ENCODE results near the gene NXPH4.
A peak's percentile ranks its signal among the peaks of the same experiment; 100 is the strongest.

The NXPH4 gene

GRCh38 chr12:57216014-57216911 lies at the start of gene NXPH4:
NXPH4 (plus strand) TSS chr12:57216794; CDS start chr12:57216970, 176 bp downstream.
- no peak for DNase-seq (ENCODE audit: low read depth)

GRCh38 chr12:57166971-57167371 lies 49.6 kb upstream of the NXPH4 start:
- DNase-seq (ENCODE audit: low read depth), result peak; percentile 71

GRCh38 chr12:57168058-57168457 lies 48.5 kb upstream of the NXPH4 start:
- DNase-seq (ENCODE audit: low read depth), result no peak

GRCh38 chr12:57169046-57169795 lies 47.4 kb upstream of the NXPH4 start:
- no peak for DNase-seq (ENCODE audit: low read depth)

GRCh38 chr12:57169969-57170368 lies 46.6 kb upstream of the NXPH4 start:
- no peak for DNase-seq (ENCODE audit: low read depth)

- no peak for DNase-seq (ENCODE audit: low read depth)
Measured at GRCh38 chr12:57170408-57170807, 46.2 kb upstream of the NXPH4 start.

- no peak for DNase-seq (ENCODE audit: low read depth)
Measured at GRCh38 chr12:57170927-57171326, 45.7 kb upstream of the NXPH4 start.

GRCh38 chr12:57171668-57172067 lies 44.9 kb upstream of the NXPH4 start:
- peak; percentile 88 for DNase-seq (ENCODE audit: low read depth)

- DNase-seq (ENCODE audit: low read depth), result no peak
Measured at GRCh38 chr12:57173089-57173488, 43.5 kb upstream of the NXPH4 start.

GRCh38 chr12:57173683-57174082 lies 42.9 kb upstream of the NXPH4 start:
- DNase-seq (ENCODE audit: low read depth), result no peak

GRCh38 chr12:57175428-57176138 lies 41.0 kb upstream of the NXPH4 start:
- peak; percentile 63 for DNase-seq (ENCODE audit: low read depth)

- DNase-seq (ENCODE audit: low read depth), result no peak
Measured at GRCh38 chr12:57176139-57176477, 40.5 kb upstream of the NXPH4 start.

GRCh38 chr12:57176846-57177245 lies 39.7 kb upstream of the NXPH4 start:
- DNase-seq (ENCODE audit: low read depth), result no peak

- no peak for DNase-seq (ENCODE audit: low read depth)
Measured at GRCh38 chr12:57177354-57177753, 39.2 kb upstream of the NXPH4 start.

GRCh38 chr12:57178213-57178612 lies 38.4 kb upstream of the NXPH4 start:
- no peak for DNase-seq (ENCODE audit: low read depth)

- DNase-seq (ENCODE audit: low read depth), result no peak
Measured at GRCh38 chr12:57179331-57180086, 37.1 kb upstream of the NXPH4 start.

GRCh38 chr12:57180321-57180989 lies 36.1 kb upstream of the NXPH4 start:
- no peak for DNase-seq (ENCODE audit: low read depth)

GRCh38 chr12:57181072-57181471 lies 35.5 kb upstream of the NXPH4 start:
- DNase-seq (ENCODE audit: low read depth), result no peak

GRCh38 chr12:57181561-57182155 lies 34.9 kb upstream of the NXPH4 start:
- DNase-seq (ENCODE audit: low read depth), result peak; percentile 61

GRCh38 chr12:57182918-57183575 lies 33.5 kb upstream of the NXPH4 start:
- DNase-seq (ENCODE audit: low read depth), result peak; percentile 47
